Body of pancreas (tissue), 4 donors: ENCODE results near the gene P3H3. TPM values are rescaled to one million over a fixed set of nuclear protein-coding genes. Genes with fewer than 3 reads are reported as not detected.

ENCODE experiments used
- ATAC-seq: fragments of 150-250 bp; one replicate; pipeline ENCODE4 v1.9.1; 2016
- DNase-seq, 4 donors: peaks; one replicate each; pipeline ENCODE4 v3.0.0-alpha.2; 2019
- H3K27ac ChIP-seq, 4 donors: fragments of 200-600 bp; sonication (generic); 1 replicate in 3 of 4; 2 replicates in 1 of 4; pipeline versions ENCODE4 v1.5.1 to v1.6.1; 2016 to 2019; ENCODE audit warnings: mild to moderate bottlenecking in 1 of 4, mixed read lengths in 1 of 4, moderate library complexity in 1 of 4
- H3K27me3 ChIP-seq, 2 donors: fragments of 200-600 bp; sonication (generic); one replicate each; pipeline ENCODE4 v1.6.0; 2016; ENCODE audit warnings: mild to moderate bottlenecking in 1 of 2
- H3K36me3 ChIP-seq, 2 donors: fragments of 200-600 bp; sonication (generic); replicated peaks in 1 of 2; 2 replicates each; pipeline ENCODE4 v1.5.1; 2016; ENCODE audit warnings: low read depth in 2 of 2; ENCODE audit not compliant: insufficient read depth in 1 of 2
- H3K4me1 ChIP-seq: fragments of 200-600 bp; sonication (generic); one replicate; pipeline ENCODE4 v1.6.0; 2016
- H3K4me3 ChIP-seq, 2 donors: fragments of 200-600 bp; sonication (generic); 1 replicate in 1 of 2; 2 replicates in 1 of 2; pipeline ENCODE4 v1.5.1; 2016 to 2019
- H3K9me3 ChIP-seq, 3 donors: fragments of 200-600 bp; sonication (generic); 1 replicate in 2 of 3; 2 replicates in 1 of 3; pipeline ENCODE4 v1.5.1; 2016
- POLR2A ChIP-seq, 3 donors: fragments of 450-650 bp; IDR thresholded peaks; one replicate each; pipeline ENCODE4 v1.6.1; 2016; ENCODE audit warnings: antibody characterized with exemption in 3 of 3, mild to moderate bottlenecking in 2 of 3
- WGBS, 2 donors: methylation state at CpG; one replicate each; pipeline ENCODE4 v1.1.5; 2017; 5-methylcytosine and 5-hydroxymethylcytosine counted together
- intact Hi-C: fragments of 100-400 bp; cut with DNase I; formaldehyde crosslinking; loops from one replicate; pipeline ENCODE4 v1.15.1; 2023
- total RNA-seq, 2 donors: library from RNA; depleted of rRNA; stranded (reverse); fragments of >200 nt; gene quantifications; one replicate each; pipeline ENCODE4 v1.1.0, GENCODE V29; 2016
- TF ChIP-seq, protein P1 (sequence below), 7 experiments: fragments of 450-650 bp in 4 of 7; fragments of 200-600 bp in 3 of 7; sonication (generic) in 3 of 7; IDR thresholded peaks; one replicate each; pipeline ENCODE4 v1.5.1; 2016 to 2019; ENCODE audit warnings: antibody characterized with exemption in 7 of 7

P3H3 gene
- total RNA-seq, 2 donors from 2014 or later: 17.6 to 43.2 TPM

DNA sequence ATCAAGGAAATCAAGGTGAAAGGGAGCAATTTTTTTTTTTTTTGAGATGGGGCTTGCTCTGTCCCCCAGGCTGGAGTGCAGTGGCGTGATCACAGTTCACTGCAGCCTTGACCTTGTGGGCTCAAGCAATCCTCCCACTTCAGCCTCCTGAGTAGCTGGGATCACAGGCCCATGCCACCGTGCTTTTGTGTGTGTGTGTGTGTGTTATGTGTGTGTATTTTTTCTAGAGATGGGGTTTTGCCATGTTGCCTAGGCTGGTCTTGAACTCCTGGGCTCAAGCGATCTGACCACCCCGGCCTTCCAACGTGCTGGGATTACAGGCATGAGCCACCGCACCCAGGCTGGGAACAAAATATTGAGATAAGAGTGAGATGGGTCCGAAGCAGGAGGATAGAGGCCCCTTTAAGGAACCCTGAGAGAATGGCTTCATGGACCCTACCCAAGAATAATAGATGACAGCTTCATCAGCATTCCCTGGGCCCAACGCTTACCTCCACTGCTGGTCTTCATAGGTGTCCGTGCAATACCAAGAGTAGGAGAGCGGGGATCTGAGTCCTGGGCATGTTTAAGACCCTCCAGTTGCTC, 21.9 kb downstream of the P3H3 start:
- no peak for ATAC-seq
- DNase-seq: no peak
- intact Hi-C loops: no loop called here
- WGBS, 2 donors: 71 to 72% methylated on average over 10 of the region's 10 CpGs
- no peak overlapping the region for H3K4me3 ChIP-seq
- H3K9me3 ChIP-seq: no peaks in the 10 kb centered on the region
- no peak overlapping the region for H3K27ac ChIP-seq
- TF ChIP-seq POLR2A (IDR thresholded peaks at IDR 0.05): no peak
- TF ChIP-seq, protein P1, sequence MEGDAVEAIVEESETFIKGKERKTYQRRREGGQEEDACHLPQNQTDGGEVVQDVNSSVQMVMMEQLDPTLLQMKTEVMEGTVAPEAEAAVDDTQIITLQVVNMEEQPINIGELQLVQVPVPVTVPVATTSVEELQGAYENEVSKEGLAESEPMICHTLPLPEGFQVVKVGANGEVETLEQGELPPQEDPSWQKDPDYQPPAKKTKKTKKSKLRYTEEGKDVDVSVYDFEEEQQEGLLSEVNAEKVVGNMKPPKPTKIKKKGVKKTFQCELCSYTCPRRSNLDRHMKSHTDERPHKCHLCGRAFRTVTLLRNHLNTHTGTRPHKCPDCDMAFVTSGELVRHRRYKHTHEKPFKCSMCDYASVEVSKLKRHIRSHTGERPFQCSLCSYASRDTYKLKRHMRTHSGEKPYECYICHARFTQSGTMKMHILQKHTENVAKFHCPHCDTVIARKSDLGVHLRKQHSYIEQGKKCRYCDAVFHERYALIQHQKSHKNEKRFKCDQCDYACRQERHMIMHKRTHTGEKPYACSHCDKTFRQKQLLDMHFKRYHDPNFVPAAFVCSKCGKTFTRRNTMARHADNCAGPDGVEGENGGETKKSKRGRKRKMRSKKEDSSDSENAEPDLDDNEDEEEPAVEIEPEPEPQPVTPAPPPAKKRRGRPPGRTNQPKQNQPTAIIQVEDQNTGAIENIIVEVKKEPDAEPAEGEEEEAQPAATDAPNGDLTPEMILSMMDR (IDR thresholded peaks at IDR 0.05): no peak
- H3K4me1 ChIP-seq: peaks cover 28% of the 10 kb centered on the region
- H3K36me3 ChIP-seq: no peaks in the 10 kb centered on the region
- H3K27me3 ChIP-seq: no peaks in the 10 kb centered on the region

GRCh38 chr12:6850796-6851152, 22.6 kb downstream of the P3H3 start:
- intact Hi-C loops: no loop called here
- DNase-seq (no peak), ATAC-seq (no peak)
- WGBS, 2 donors: 42 to 49% methylated on average over 15 to 16 of the region's 16 CpGs
- Histone ChIP-seq H3K4me3 (no peak overlapping the region), H3K27me3 (no peaks in the 10 kb centered on the region), H3K4me1 (peaks cover 28% of the 10 kb centered on the region), H3K36me3 (peaks cover 0 to 1% of the 10 kb centered on the region in 2 donors), H3K9me3 (no peaks in the 10 kb centered on the region), H3K27ac (peak overlapping the region in 2 of 4 donors; percentile 98)
- TF ChIP-seq POLR2A (IDR thresholded peaks at IDR 0.05): no peak
- TF ChIP-seq, protein P1 (IDR thresholded peaks at IDR 0.05): no peak

GRCh38 chr12:6851153-6851920, 23.1 kb downstream of the P3H3 start, which contains the start of gene CDCA3:
Gene CDCA3 (minus strand): TSS chr12:6851286. CDS start chr12:6850952, 334 bp downstream.
- H3K36me3 ChIP-seq: peaks cover 4 to 6% of the 10 kb centered on the region in 2 donors
- ATAC-seq: peak; percentile 79
- peak; percentile 80 to 98 (median 98) for TF ChIP-seq POLR2A (IDR thresholded peaks at IDR 0.05)
- TF ChIP-seq, protein P1 (IDR thresholded peaks at IDR 0.05): peak in 3 of 7 experiments; percentile 6 to 18 (median 13)
- peak within 1 kb of the TSS; percentile 45 to 68 for H3K4me3 ChIP-seq
- intact Hi-C loops: no loop called here
- H3K27ac ChIP-seq: peak within 1 kb of the TSS; percentile 91 to 98 (median 98)
- H3K9me3 ChIP-seq: no peaks in the 10 kb centered on the region
- H3K4me1 ChIP-seq: peaks cover 28% of the 10 kb centered on the region
- WGBS, 2 donors: 0% methylated on average over 33 to 37 of the region's 37 CpGs
- peak; percentile 96 to 99 (median 98) for DNase-seq
- no peaks in the 10 kb centered on the region for H3K27me3 ChIP-seq

DNA sequence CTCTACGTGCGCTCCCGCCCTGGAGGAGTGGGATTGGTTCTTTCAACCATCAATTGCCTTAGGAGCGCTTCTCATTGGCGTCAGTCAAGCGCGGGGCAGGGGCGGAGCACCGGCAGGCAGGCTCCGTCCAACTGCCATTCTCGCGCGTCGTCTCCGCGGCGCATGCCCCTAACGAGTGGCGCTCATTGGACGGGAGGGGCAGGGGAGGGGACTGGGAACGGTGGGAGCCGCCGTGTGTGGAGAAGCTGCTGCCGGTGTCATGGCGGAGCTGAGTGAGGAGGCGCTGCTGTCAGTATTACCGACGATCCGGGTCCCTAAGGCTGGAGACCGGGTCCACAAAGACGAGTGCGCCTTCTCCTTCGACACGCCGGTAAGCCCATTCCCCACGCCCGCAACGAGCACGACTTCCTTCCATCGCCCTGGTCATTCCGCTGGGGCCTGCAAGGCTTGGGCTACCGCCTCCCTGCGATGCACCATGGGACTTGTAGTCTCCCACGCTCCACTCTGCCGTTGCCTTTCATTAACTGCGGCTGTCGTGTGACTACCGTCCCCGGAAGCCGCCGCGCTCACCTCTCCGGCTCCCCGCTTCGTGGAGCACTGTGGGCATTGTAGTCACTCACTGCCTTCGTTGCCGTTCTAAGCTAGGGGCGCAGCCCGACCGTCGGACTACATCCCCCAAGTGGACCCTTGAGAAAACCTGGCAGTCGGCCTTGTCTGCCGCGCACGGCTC, 23.9 kb downstream of the P3H3 start, which contains the start of gene USP5:
TSS of gene USP5 (plus strand) at position 230 of the 730 bp plus-strand sequence. CDS start at position 260, 30 bp downstream.
- peak; percentile 88 for ATAC-seq
- peak within 1 kb of the TSS; percentile 45 to 68 for H3K4me3 ChIP-seq
- H3K27ac ChIP-seq: peak within 1 kb of the TSS; percentile 91 to 98 (median 98)
- WGBS, 2 donors: 0 to 1% methylated on average over 33 to 65 of the region's 65 CpGs
- peaks cover 6 to 8% of the 10 kb centered on the region in 2 donors for H3K36me3 ChIP-seq
- no peaks in the 10 kb centered on the region for H3K27me3 ChIP-seq
- no peak for TF ChIP-seq POLR2A (IDR thresholded peaks at IDR 0.05)
- TF ChIP-seq, protein P1 (IDR thresholded peaks at IDR 0.05): peak in 3 of 7 experiments; percentile 19 to 41 (median 33)
- intact Hi-C loops: no loop called here
- no peaks in the 10 kb centered on the region for H3K9me3 ChIP-seq
- DNase-seq: peak; percentile 99
- peaks cover 28% of the 10 kb centered on the region for H3K4me1 ChIP-seq
